ENCODE measurements around the gene PRR9. TPM values are rescaled to one million over a fixed set of nuclear protein-coding genes. Genes with fewer than 3 reads are reported as not detected.
A peak's percentile ranks its signal among the peaks of the same experiment; 100 is the strongest.
"Not testable (repeated sequence)": the region's sequence is repeated elsewhere in the genome, so short reads cannot be mapped to it uniquely, and the experiment has no call there.

Gene PRR9
- total RNA-seq, 1 experiment from 2014 or later: not detected

GRCh38 chr1:153178922-153179321, 38.5 kb upstream of the PRR9 start:
- Histone ChIP-seq H3K4me2 (no peak overlapping the region), H3K9me2 (ENCODE audit: insufficient read depth) (no peaks in the 10 kb centered on the region), H3K4me1 (replicated peaks; ENCODE audit: insufficient read depth) (no peaks in the 10 kb centered on the region), H3K4me3 (no peak overlapping the region), H3F3A (ENCODE audit: insufficient read depth, low read depth) (no peaks in the 10 kb centered on the region), H3K36me3 (ENCODE audit: low read depth) (no peaks in the 10 kb centered on the region), H3K9me3 (ENCODE audit: insufficient read depth, low read depth) (no peaks in the 10 kb centered on the region), H3K27me3 (ENCODE audit: insufficient read depth, low read depth) (no peaks in the 10 kb centered on the region), H3K27ac (no peak overlapping the region), H2AFZ (no peak overlapping the region), H3K79me2 (ENCODE audit: low read depth) (no peaks in the 10 kb centered on the region), H4K20me1 (ENCODE audit: insufficient read depth) (no peaks in the 10 kb centered on the region)
- no peak for DNase-seq
- intact Hi-C loops (cut with micrococcal nuclease; ENCODE audit: unreplicated experiment): no loop called here
- no TSS peak for BruUV-seq (replicated peaks)
- ChIA-PET CTCF (no interaction called here), POLR2A (ENCODE audit: unreplicated experiment) (no interaction called here)
- TF ChIP-seq EZH2 (IDR thresholded peaks at IDR 0.05; ENCODE audit: low read depth): no peak
- TF ChIP-seq, protein P1, sequence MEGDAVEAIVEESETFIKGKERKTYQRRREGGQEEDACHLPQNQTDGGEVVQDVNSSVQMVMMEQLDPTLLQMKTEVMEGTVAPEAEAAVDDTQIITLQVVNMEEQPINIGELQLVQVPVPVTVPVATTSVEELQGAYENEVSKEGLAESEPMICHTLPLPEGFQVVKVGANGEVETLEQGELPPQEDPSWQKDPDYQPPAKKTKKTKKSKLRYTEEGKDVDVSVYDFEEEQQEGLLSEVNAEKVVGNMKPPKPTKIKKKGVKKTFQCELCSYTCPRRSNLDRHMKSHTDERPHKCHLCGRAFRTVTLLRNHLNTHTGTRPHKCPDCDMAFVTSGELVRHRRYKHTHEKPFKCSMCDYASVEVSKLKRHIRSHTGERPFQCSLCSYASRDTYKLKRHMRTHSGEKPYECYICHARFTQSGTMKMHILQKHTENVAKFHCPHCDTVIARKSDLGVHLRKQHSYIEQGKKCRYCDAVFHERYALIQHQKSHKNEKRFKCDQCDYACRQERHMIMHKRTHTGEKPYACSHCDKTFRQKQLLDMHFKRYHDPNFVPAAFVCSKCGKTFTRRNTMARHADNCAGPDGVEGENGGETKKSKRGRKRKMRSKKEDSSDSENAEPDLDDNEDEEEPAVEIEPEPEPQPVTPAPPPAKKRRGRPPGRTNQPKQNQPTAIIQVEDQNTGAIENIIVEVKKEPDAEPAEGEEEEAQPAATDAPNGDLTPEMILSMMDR (conservative IDR thresholded peaks at IDR 0.05): no peak

DNA sequence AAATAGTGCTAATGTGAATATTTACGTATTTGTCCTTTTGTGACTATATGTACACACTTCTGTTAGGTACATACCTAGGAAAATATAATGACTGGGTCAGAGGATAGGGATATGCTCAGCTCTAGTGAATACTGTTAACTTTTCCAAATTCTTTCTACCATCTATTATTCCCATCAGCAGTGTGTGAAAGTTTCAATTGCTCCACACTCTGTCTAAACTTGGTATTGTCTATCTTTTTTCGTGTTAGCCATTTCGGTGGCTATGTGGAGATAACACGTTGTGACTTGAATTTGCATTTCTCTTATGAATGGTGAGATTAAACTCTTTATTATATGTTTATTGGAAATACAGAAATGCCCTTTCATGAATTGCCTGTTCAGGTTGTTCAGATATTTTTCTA, 36.8 kb upstream of the PRR9 start:
- ChIA-PET CTCF (no interaction called here), POLR2A (ENCODE audit: unreplicated experiment) (no interaction called here)
- intact Hi-C loops (cut with micrococcal nuclease; ENCODE audit: unreplicated experiment): no loop called here
- H3K4me3 ChIP-seq: no peak overlapping the region
- no peaks in the 10 kb centered on the region for H3K36me3 ChIP-seq (ENCODE audit: low read depth)
- BruUV-seq (replicated peaks): no TSS peak
- no peak overlapping the region for H3K4me2 ChIP-seq
- no peak for DNase-seq
- no peak for TF ChIP-seq EZH2 (IDR thresholded peaks at IDR 0.05; ENCODE audit: low read depth)
- TF ChIP-seq, protein P1 (conservative IDR thresholded peaks at IDR 0.05): peak; percentile 23; the same call in 1 of the 2 replicates
- H3K27ac ChIP-seq: no peak overlapping the region
- no peaks in the 10 kb centered on the region for H3K9me3 ChIP-seq (ENCODE audit: insufficient read depth, low read depth)
- no peak overlapping the region for H2AFZ ChIP-seq
- no peaks in the 10 kb centered on the region for H3K27me3 ChIP-seq (ENCODE audit: insufficient read depth, low read depth)
- H3K9me2 ChIP-seq (ENCODE audit: insufficient read depth): no peaks in the 10 kb centered on the region
- no peaks in the 10 kb centered on the region for H4K20me1 ChIP-seq (ENCODE audit: insufficient read depth)
- H3K79me2 ChIP-seq (ENCODE audit: low read depth): no peaks in the 10 kb centered on the region
- no peaks in the 10 kb centered on the region for H3F3A ChIP-seq (ENCODE audit: insufficient read depth, low read depth)
- no peaks in the 10 kb centered on the region for H3K4me1 ChIP-seq (replicated peaks; ENCODE audit: insufficient read depth)

DNA sequence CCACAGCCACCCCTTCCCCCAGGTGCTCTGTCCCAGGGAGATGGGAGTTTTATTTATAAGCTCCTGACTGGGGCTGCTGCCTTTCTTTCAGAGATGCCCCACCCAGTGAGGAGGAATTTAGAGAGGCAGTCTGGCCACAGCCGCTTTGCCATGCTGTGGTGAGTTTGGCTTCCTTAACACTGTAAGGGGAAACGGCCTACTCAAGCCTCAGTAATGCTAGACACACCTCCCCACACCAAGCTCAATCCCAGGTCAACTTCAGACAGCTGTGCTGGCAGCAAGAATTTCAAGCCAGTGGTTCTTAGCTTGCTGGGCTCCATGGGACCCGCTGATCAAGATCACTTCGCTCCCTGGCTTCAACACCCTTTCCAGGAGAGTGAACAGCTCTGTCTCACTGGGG, 29.1 kb upstream of the PRR9 start:
- H2AFZ ChIP-seq; H3K79me2 ChIP-seq (ENCODE audit: low read depth); H3K9me2 ChIP-seq (ENCODE audit: insufficient read depth); H3K27me3 ChIP-seq (ENCODE audit: insufficient read depth, low read depth); H4K20me1 ChIP-seq (ENCODE audit: insufficient read depth); H3K4me2 ChIP-seq; H3K36me3 ChIP-seq (ENCODE audit: low read depth); H3K4me1 ChIP-seq (replicated peaks; ENCODE audit: insufficient read depth); intact Hi-C loops (cut with micrococcal nuclease; ENCODE audit: unreplicated experiment); H3K9me3 ChIP-seq (ENCODE audit: insufficient read depth, low read depth); H3K27ac ChIP-seq; POLR2A ChIA-PET (ENCODE audit: unreplicated experiment); H3F3A ChIP-seq (ENCODE audit: insufficient read depth, low read depth); H3K4me3 ChIP-seq; BruUV-seq (replicated peaks): not testable (repeated sequence)
- DNase-seq: peak in 1 of 2 experiments; percentile 6
- CTCF ChIA-PET: interaction anchor here (0.7 kb wide), 1 partner anchor 318 kb away, joined by 3 read pairs; no protein-coding TSS in a partner anchor

GRCh38 chr1:153190373-153190772, 27.0 kb upstream of the PRR9 start:
- no peaks in the 10 kb centered on the region; the same call in 1 of the 2 replicates for H3K27me3 ChIP-seq (ENCODE audit: insufficient read depth, low read depth)
- no peaks in the 10 kb centered on the region for H3F3A ChIP-seq (ENCODE audit: insufficient read depth, low read depth)
- no peak overlapping the region for H3K4me3 ChIP-seq
- H3K9me3 ChIP-seq (ENCODE audit: insufficient read depth, low read depth): no peaks in the 10 kb centered on the region
- H3K36me3 ChIP-seq (ENCODE audit: low read depth): no peaks in the 10 kb centered on the region
- H4K20me1 ChIP-seq (ENCODE audit: insufficient read depth): no peaks in the 10 kb centered on the region
- no peak overlapping the region for H3K27ac ChIP-seq
- ChIA-PET CTCF (no interaction called here), POLR2A (ENCODE audit: unreplicated experiment) (no interaction called here)
- TF ChIP-seq, protein P1 (conservative IDR thresholded peaks at IDR 0.05): peak; percentile 76
- no peak for TF ChIP-seq EZH2 (IDR thresholded peaks at IDR 0.05; ENCODE audit: low read depth)
- intact Hi-C loops (cut with micrococcal nuclease; ENCODE audit: unreplicated experiment): loop anchor here (5.0 kb wide), 1 partner anchor 273 kb away; no protein-coding TSS in a partner anchor
- no peak overlapping the region for H3K4me2 ChIP-seq
- no TSS peak for BruUV-seq (replicated peaks)
- no peak for DNase-seq
- H3K4me1 ChIP-seq (replicated peaks; ENCODE audit: insufficient read depth): no peaks in the 10 kb centered on the region
- no peak overlapping the region for H2AFZ ChIP-seq
- H3K79me2 ChIP-seq (ENCODE audit: low read depth): no peaks in the 10 kb centered on the region
- no peaks in the 10 kb centered on the region for H3K9me2 ChIP-seq (ENCODE audit: insufficient read depth)

All from PC-9 (cell line).